K562 (cell line): Measurements from ENCODE around the gene XIRP1. TPM values are rescaled to one million over a fixed set of nuclear protein-coding genes. Genes with fewer than 3 reads are reported as not detected.

Experiments used
- CC2D1A ChIP-seq: fragments of 450-650 bp; IDR thresholded peaks from 2 replicates; pipeline ENCODE4 v1.6.1; 2017; ENCODE audit warnings: mild to moderate bottlenecking
- CHCHD3 ChIP-seq: fragments of 250-450 bp; sonication (Bioruptor Pico); IDR thresholded peaks from 2 replicates; pipeline ENCODE4 v2.1.2; 2022; ENCODE audit warnings: mild to moderate bottlenecking
- DACH1 ChIP-seq: fragments of 450-650 bp; IDR thresholded peaks from 2 replicates; pipeline ENCODE4 v1.6.1; 2018; ENCODE audit not compliant: partially characterized antibody
- HMG20B ChIP-seq: fragments of 250-450 bp; sonication (Bioruptor Pico); IDR thresholded peaks from 2 replicates; pipeline ENCODE4 v1.5.0; 2021; ENCODE audit warnings: mild to moderate bottlenecking
- ILK ChIP-seq: fragments of 450-650 bp; IDR thresholded peaks from 2 replicates; pipeline ENCODE4 v1.6.1; 2016; ENCODE audit warnings: missing genetic modification characterization, low read depth, mild to moderate bottlenecking, missing compliant biosample characterization, moderate library complexity, borderline replicate concordance
- KLF13 ChIP-seq: fragments of 450-650 bp; IDR thresholded peaks from 2 replicates; pipeline ENCODE4 v1.6.1; 2016; ENCODE audit warnings: missing genetic modification characterization, low read depth, mild to moderate bottlenecking, missing compliant biosample characterization, moderate library complexity, borderline replicate concordance
- MCM3 ChIP-seq: fragments of 450-650 bp; IDR thresholded peaks from 2 replicates; pipeline ENCODE4 v1.6.1; 2016
- MXI1 ChIP-seq: IDR thresholded peaks from 2 replicates; pipeline ENCODE4 v1.6.1; 2011; ENCODE audit warnings: low read depth, mild to moderate bottlenecking, improper control_type of control experiment, low read length
- NR2C1 ChIP-seq, 2 experiments: fragments of 450-650 bp; IDR thresholded peaks; 2 replicates each; pipeline ENCODE4 v1.6.1; 2017; ENCODE audit warnings: mild to moderate bottlenecking in 2 of 2, antibody characterized with exemption in 1 of 2, inconsistent platforms in 1 of 2, missing compliant biosample characterization in 1 of 2, missing genetic modification characterization in 1 of 2
- PHF21A ChIP-seq: fragments of 450-650 bp; IDR thresholded peaks from 2 replicates; pipeline ENCODE4 v1.6.1; 2017; ENCODE audit warnings: low read depth, borderline replicate concordance
- RNF2 ChIP-seq: sonication (generic); IDR thresholded peaks from 2 replicates; pipeline ENCODE4 v1.6.1; 2016
- SIN3B ChIP-seq: fragments of 450-650 bp; IDR thresholded peaks from 2 replicates; pipeline ENCODE4 v1.6.1; 2017; ENCODE audit warnings: low read depth, mild to moderate bottlenecking, moderate library complexity
- SREBF1 ChIP-seq: fragments of 150-350 bp; IDR thresholded peaks from 2 replicates; pipeline ENCODE4 v1.6.1; 2014; ENCODE audit warnings: antibody characterized with exemption, low read depth, low read length, borderline replicate concordance
- TARDBP ChIP-seq: fragments of 450-650 bp; IDR thresholded peaks from 2 replicates; pipeline ENCODE4 v1.6.1; 2016
- ZNF212 ChIP-seq: fragments of 450-650 bp; formaldehyde crosslinking; IDR thresholded peaks from 2 replicates; pipeline ENCODE4 v1.4.0; 2020; ENCODE audit warnings: mild to moderate bottlenecking
- ZNF224 ChIP-seq: sonication (generic); formaldehyde crosslinking; IDR thresholded peaks from 2 replicates; pipeline ENCODE4 v1.8.0; 2022; ENCODE audit warnings: mild to moderate bottlenecking, missing genetic modification reagents
- polyA plus RNA-seq, 8 experiments: library from polyadenylated mRNA; depleted of rRNA in 4 of 8; stranded (reverse) in 5 of 8; unstranded in 3 of 8; fragments of >200 nt; fragmentation: Nextera tagmentation in 2 of 8; fragmentation: Illumina TruSeq in 1 of 8; extraction: Ambion mirVana in 2 of 8; extraction: Trizol in 1 of 8; gene quantifications; 2 replicates each; pipeline versions ENCODE4 v1.2.1 to v1.2.3, GENCODE V29; 2011 to 2014; ENCODE audit warnings: inconsistent platforms in 1 of 8, missing spikeins in 1 of 8
- total RNA-seq, 7 experiments: library from RNA; depleted of rRNA in 6 of 7; stranded (reverse); fragments of >200 nt in 6 of 7; fragmentation: Illumina TruSeq in 2 of 7; extraction: Trizol in 2 of 7; gene quantifications; 2 replicates each; pipeline versions ENCODE4 v1.2.1 to v1.2.3, GENCODE V29; 2011 to 2021; ENCODE audit warnings: low replicate concordance in 1 of 7
- TF ChIP-seq, protein P1 (sequence below): sonication (generic); formaldehyde crosslinking; IDR thresholded peaks from 2 replicates; pipeline ENCODE4 v1.4.0; 2020; ENCODE audit warnings: mild to moderate bottlenecking, missing genetic modification reagents
- TF ChIP-seq, protein P2 (sequence below): sonication (generic); formaldehyde crosslinking; IDR thresholded peaks from 2 replicates; pipeline ENCODE4 v1.8.0; 2022; ENCODE audit warnings: missing genetic modification reagents, mild to moderate bottlenecking, borderline replicate concordance
- TF ChIP-seq, protein P3 (sequence below): conservative IDR thresholded peaks from 2 replicates; pipeline ENCODE4 v1.6.1; 2011; ENCODE audit warnings: low read depth, mild to moderate bottlenecking, low read length; ENCODE audit not compliant: control insufficient read depth
- TF ChIP-seq, protein P4 (sequence below): fragments of 150-350 bp; conservative IDR thresholded peaks from 2 replicates; pipeline ENCODE4 v1.6.1; 2014; ENCODE audit warnings: low read length
- TF ChIP-seq, protein P5 (sequence below): fragments of 250-450 bp; sonication (Bioruptor Pico); IDR thresholded peaks from 2 replicates; pipeline ENCODE4 v1.8.0; 2021; ENCODE audit warnings: borderline replicate concordance, mild to moderate bottlenecking, moderate library complexity; ENCODE audit not compliant: poor library complexity, severe bottlenecking

XIRP1 gene
- total and polyA plus RNA-seq, 9 of the 15 experiments (the other 6 are each of a cell fraction or from before 2014, with no cell fraction given): 0.03 to 0.27 (median 0.08) TPM; not detected in 3

DNA sequence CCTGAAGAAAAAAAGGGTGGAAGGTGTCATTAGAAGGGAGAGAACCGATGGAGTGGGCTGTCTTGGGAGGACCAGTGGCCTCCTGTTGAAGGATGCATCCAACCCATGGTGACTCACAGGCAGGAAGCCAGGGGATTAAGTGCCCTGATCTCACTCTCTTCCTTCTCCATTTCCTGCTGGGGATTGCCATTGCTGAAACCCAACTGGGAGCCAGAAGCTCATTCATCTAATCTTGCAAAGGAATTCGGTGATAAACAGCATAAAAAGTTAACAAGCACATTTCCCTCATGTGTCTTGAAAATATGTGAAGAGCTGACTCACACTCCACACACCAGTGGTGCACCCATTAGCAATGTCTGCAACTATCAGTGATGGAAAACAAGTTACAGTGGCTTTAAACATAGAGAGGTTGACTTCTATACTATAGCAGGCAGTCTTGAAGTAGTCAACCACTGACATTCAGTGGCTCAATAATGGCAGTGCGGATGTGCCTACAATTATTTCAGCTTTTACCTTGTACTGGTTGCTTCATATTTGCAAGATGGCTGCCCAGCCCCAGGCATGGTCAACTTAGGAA lies 26.2 kb downstream of the XIRP1 start (continued):
- TF ChIP-seq, protein P1, sequence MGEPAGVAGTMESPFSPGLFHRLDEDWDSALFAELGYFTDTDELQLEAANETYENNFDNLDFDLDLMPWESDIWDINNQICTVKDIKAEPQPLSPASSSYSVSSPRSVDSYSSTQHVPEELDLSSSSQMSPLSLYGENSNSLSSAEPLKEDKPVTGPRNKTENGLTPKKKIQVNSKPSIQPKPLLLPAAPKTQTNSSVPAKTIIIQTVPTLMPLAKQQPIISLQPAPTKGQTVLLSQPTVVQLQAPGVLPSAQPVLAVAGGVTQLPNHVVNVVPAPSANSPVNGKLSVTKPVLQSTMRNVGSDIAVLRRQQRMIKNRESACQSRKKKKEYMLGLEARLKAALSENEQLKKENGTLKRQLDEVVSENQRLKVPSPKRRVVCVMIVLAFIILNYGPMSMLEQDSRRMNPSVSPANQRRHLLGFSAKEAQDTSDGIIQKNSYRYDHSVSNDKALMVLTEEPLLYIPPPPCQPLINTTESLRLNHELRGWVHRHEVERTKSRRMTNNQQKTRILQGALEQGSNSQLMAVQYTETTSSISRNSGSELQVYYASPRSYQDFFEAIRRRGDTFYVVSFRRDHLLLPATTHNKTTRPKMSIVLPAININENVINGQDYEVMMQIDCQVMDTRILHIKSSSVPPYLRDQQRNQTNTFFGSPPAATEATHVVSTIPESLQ (CRISPR knock-in tag): no peak
- TF ChIP-seq, protein P2, sequence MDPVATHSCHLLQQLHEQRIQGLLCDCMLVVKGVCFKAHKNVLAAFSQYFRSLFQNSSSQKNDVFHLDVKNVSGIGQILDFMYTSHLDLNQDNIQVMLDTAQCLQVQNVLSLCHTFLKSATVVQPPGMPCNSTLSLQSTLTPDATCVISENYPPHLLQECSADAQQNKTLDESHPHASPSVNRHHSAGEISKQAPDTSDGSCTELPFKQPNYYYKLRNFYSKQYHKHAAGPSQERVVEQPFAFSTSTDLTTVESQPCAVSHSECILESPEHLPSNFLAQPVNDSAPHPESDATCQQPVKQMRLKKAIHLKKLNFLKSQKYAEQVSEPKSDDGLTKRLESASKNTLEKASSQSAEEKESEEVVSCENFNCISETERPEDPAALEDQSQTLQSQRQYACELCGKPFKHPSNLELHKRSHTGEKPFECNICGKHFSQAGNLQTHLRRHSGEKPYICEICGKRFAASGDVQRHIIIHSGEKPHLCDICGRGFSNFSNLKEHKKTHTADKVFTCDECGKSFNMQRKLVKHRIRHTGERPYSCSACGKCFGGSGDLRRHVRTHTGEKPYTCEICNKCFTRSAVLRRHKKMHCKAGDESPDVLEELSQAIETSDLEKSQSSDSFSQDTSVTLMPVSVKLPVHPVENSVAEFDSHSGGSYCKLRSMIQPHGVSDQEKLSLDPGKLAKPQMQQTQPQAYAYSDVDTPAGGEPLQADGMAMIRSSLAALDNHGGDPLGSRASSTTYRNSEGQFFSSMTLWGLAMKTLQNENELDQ (CRISPR knock-in tag): no peak
- TF ChIP-seq DACH1: no peak
- TF ChIP-seq ILK: no peak
- TF ChIP-seq SREBF1: no peak
- TF ChIP-seq PHF21A: no peak
- TF ChIP-seq MCM3: no peak
- no peak for TF ChIP-seq MXI1
- TF ChIP-seq, protein P3, sequence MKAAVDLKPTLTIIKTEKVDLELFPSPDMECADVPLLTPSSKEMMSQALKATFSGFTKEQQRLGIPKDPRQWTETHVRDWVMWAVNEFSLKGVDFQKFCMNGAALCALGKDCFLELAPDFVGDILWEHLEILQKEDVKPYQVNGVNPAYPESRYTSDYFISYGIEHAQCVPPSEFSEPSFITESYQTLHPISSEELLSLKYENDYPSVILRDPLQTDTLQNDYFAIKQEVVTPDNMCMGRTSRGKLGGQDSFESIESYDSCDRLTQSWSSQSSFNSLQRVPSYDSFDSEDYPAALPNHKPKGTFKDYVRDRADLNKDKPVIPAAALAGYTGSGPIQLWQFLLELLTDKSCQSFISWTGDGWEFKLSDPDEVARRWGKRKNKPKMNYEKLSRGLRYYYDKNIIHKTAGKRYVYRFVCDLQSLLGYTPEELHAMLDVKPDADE: 0 out of 2 replicates have a peak, but pooled peaks have one; percentile 44
- TF ChIP-seq ZNF212 (CRISPR knock-in tag): no peak
- TF ChIP-seq NR2C1 (IDR thresholded peaks at IDR 0.05): no peak
- TF ChIP-seq NR2C1 (tag; IDR thresholded peaks at IDR 0.05): no peak
- no peak for TF ChIP-seq HMG20B (CRISPR knock-in tag)
- no peak for TF ChIP-seq TARDBP
- no peak for TF ChIP-seq CC2D1A
- TF ChIP-seq, protein P4, sequence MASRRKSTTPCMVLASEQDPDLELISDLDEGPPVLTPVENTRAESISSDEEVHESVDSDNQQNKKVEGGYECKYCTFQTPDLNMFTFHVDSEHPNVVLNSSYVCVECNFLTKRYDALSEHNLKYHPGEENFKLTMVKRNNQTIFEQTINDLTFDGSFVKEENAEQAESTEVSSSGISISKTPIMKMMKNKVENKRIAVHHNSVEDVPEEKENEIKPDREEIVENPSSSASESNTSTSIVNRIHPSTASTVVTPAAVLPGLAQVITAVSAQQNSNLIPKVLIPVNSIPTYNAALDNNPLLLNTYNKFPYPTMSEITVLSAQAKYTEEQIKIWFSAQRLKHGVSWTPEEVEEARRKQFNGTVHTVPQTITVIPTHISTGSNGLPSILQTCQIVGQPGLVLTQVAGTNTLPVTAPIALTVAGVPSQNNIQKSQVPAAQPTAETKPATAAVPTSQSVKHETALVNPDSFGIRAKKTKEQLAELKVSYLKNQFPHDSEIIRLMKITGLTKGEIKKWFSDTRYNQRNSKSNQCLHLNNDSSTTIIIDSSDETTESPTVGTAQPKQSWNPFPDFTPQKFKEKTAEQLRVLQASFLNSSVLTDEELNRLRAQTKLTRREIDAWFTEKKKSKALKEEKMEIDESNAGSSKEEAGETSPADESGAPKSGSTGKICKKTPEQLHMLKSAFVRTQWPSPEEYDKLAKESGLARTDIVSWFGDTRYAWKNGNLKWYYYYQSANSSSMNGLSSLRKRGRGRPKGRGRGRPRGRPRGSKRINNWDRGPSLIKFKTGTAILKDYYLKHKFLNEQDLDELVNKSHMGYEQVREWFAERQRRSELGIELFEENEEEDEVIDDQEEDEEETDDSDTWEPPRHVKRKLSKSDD: 0 out of 2 replicates have a peak, but pooled peaks have one; percentile 26
- no peak for TF ChIP-seq KLF13 (tag)
- TF ChIP-seq SIN3B: no peak
- TF ChIP-seq ZNF224 (CRISPR knock-in tag): no peak
- no peak for TF ChIP-seq CHCHD3 (CRISPR knock-in tag)
- TF ChIP-seq, protein P5, sequence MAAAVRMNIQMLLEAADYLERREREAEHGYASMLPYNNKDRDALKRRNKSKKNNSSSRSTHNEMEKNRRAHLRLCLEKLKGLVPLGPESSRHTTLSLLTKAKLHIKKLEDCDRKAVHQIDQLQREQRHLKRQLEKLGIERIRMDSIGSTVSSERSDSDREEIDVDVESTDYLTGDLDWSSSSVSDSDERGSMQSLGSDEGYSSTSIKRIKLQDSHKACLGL (CRISPR knock-in tag): no peak
- no peak for TF ChIP-seq RNF2
